IMR-90 (cell line): ENCODE measurements around the gene AP4S1. TPM values are rescaled to one million over a fixed set of nuclear protein-coding genes. Genes with fewer than 3 reads are reported as not detected.

Source experiments
- ATAC-seq: fragments of 200-7000 bp; cut with Tn5 transposase; 2 replicates; pipeline ENCODE4 v1.9.1; 2020; ENCODE audit warnings: low read depth, mild to moderate bottlenecking, moderate library complexity
- BruUV-seq: library from RNA; stranded (reverse); fragments of 400-500 nt; replicated peaks from 2 replicates; lab custom pipeline; 2021; lab: Mats Ljungman, UMichigan
- CTCF ChIA-PET: fragments of 300-600 bp; formaldehyde crosslinking; extraction: SDS; loops from one replicate; lab custom pipeline; 2021; ENCODE audit warnings: antibody characterized with exemption; lab: Yijun Ruan, JAX
- POLR2A ChIA-PET: fragments of 300-600 bp; sonication (Branson Sonifier 250); formaldehyde crosslinking; loops from one replicate; lab custom pipeline; 2022; ENCODE audit warnings: antibody characterized with exemption; ENCODE audit not compliant: unreplicated experiment; lab: Charles Lee
- DNase-seq: peaks from one replicate; pipeline ENCODE4 v3.0.0; 2013
- H2AFZ ChIP-seq: replicated peaks from 2 replicates; pipeline ENCODE3; 2013; ENCODE audit warnings: low read length, mild to moderate bottlenecking; ENCODE audit not compliant: poor library complexity
- H2AK5ac ChIP-seq: 2 replicates; pipeline ENCODE4 v1.6.1; 2013; ENCODE audit warnings: low read depth, low read length, inconsistent platforms
- H2AK9ac ChIP-seq: replicated peaks from 2 replicates; pipeline ENCODE3; 2013; ENCODE audit warnings: mild to moderate bottlenecking, low read depth, low read length, moderate library complexity; ENCODE audit not compliant: poor library complexity
- H2BK120ac ChIP-seq: 2 replicates; pipeline ENCODE4 v1.6.1; 2013; ENCODE audit warnings: low read depth, low read length, inconsistent platforms
- H2BK15ac ChIP-seq: 3 replicates; pipeline ENCODE4 v1.6.1; 2013; ENCODE audit warnings: low read depth, low read length, inconsistent platforms
- H2BK20ac ChIP-seq: 2 replicates; pipeline ENCODE4 v1.6.1; 2013; ENCODE audit warnings: low read depth, mild to moderate bottlenecking, inconsistent platforms, low read length, moderate library complexity
- H2BK5ac ChIP-seq: 2 replicates; pipeline ENCODE4 v1.6.1; 2013; ENCODE audit warnings: mild to moderate bottlenecking, low read depth, low read length, inconsistent platforms; ENCODE audit not compliant: poor library complexity, severe bottlenecking
- H3K14ac ChIP-seq: replicated peaks from 2 replicates; pipeline ENCODE4 v1.6.1; 2013; ENCODE audit warnings: low read depth, low read length, inconsistent platforms
- H3K18ac ChIP-seq: 2 replicates; pipeline ENCODE4 v1.6.1; 2013; ENCODE audit warnings: low read depth, low read length, control low read depth
- H3K23ac ChIP-seq: 2 replicates; pipeline ENCODE4 v1.6.1; 2013; ENCODE audit warnings: low read depth, low read length, inconsistent platforms
- H3K27ac ChIP-seq: 2 replicates; pipeline ENCODE4 v1.5.1; 2013; ENCODE audit warnings: mild to moderate bottlenecking, control low read depth, low read length; ENCODE audit not compliant: insufficient read depth
- H3K27me3 ChIP-seq: 2 replicates; pipeline ENCODE4 v1.6.1; 2013; ENCODE audit warnings: low read length; ENCODE audit not compliant: control insufficient read depth, insufficient read depth
- H3K36me3 ChIP-seq: 2 replicates; pipeline ENCODE4 v1.6.1; 2013; ENCODE audit warnings: low read length, mixed read lengths; ENCODE audit not compliant: control insufficient read depth, insufficient read depth
- H3K4ac ChIP-seq: 2 replicates; pipeline ENCODE4 v1.6.1; 2013; ENCODE audit warnings: low read depth, low read length, inconsistent platforms
- H3K4me1 ChIP-seq: 2 replicates; pipeline ENCODE4 v1.6.1; 2013; ENCODE audit warnings: low read length, mixed read lengths; ENCODE audit not compliant: control insufficient read depth, insufficient read depth
- H3K4me2 ChIP-seq: 2 replicates; pipeline ENCODE4 v1.6.1; 2013; ENCODE audit warnings: low read depth, mild to moderate bottlenecking, control low read depth, low read length, moderate library complexity
- H3K4me3 ChIP-seq: 2 replicates; pipeline ENCODE4 v1.5.1; 2013; ENCODE audit warnings: low read depth, mild to moderate bottlenecking, control low read depth, low read length, moderate library complexity; ENCODE audit not compliant: insufficient read depth
- H3K56ac ChIP-seq: 2 replicates; pipeline ENCODE4 v1.6.1; 2013; ENCODE audit warnings: low read length, inconsistent platforms; ENCODE audit not compliant: insufficient read depth; ENCODE audit errors: extremely low read depth
- H3K79me1 ChIP-seq, 2 experiments: 2 replicates each; pipeline ENCODE4 v1.6.1; 2013; ENCODE audit warnings: low read length in 2 of 2, inconsistent platforms in 1 of 2, low read depth in 1 of 2
- H3K9ac ChIP-seq: 2 replicates; pipeline ENCODE4 v1.6.1; 2013; ENCODE audit warnings: low read depth, low read length, control low read depth
- H3K9me1 ChIP-seq: 2 replicates; pipeline ENCODE4 v1.6.1; 2013; ENCODE audit warnings: low read length, inconsistent platforms; ENCODE audit not compliant: insufficient read depth
- H3K9me3 ChIP-seq: 2 replicates; pipeline ENCODE4 v1.6.1; 2013; ENCODE audit warnings: low read length; ENCODE audit not compliant: control insufficient read depth, insufficient read depth
- H4K20me1 ChIP-seq: 2 replicates; pipeline ENCODE4 v1.6.1; 2013; ENCODE audit warnings: low read length, inconsistent platforms; ENCODE audit not compliant: insufficient read depth
- H4K5ac ChIP-seq: 2 replicates; pipeline ENCODE4 v1.6.1; 2013; ENCODE audit warnings: mild to moderate bottlenecking, low read depth, low read length, control low read depth
- H4K8ac ChIP-seq, 2 experiments: 2 replicates each; pipeline ENCODE4 v1.6.1; 2013; ENCODE audit warnings: low read depth in 2 of 2, low read length in 2 of 2, control low read depth in 1 of 2, inconsistent platforms in 1 of 2
- H4K91ac ChIP-seq: 2 replicates; pipeline ENCODE4 v1.6.1; 2013; ENCODE audit warnings: low read depth, low read length, inconsistent platforms; ENCODE audit not compliant: insufficient read depth
- BHLHE40 ChIP-seq: fragments of 150-350 bp; IDR thresholded peaks from 2 replicates; pipeline ENCODE4 v1.6.1; 2016; ENCODE audit warnings: mild to moderate bottlenecking, low read depth, low read length
- CEBPB ChIP-seq: IDR thresholded peaks from 2 replicates; pipeline ENCODE4 v1.6.1; 2012; ENCODE audit warnings: low read depth, low read length, improper control_type of control experiment
- CHD1 ChIP-seq: IDR thresholded peaks from 2 replicates; pipeline ENCODE4 v1.6.1; 2012; ENCODE audit warnings: low read depth, low read length, improper control_type of control experiment
- FOS ChIP-seq: fragments of 150-350 bp; IDR thresholded peaks from 2 replicates; pipeline ENCODE4 v1.6.1; 2016; ENCODE audit warnings: low read depth, low read length
- MAFK ChIP-seq: IDR thresholded peaks from 2 replicates; pipeline ENCODE4 v1.6.1; 2012; ENCODE audit warnings: low read depth, low read length, improper control_type of control experiment
- RCOR1 ChIP-seq: IDR thresholded peaks from 2 replicates; pipeline ENCODE4 v1.6.1; 2012; ENCODE audit warnings: mild to moderate bottlenecking, low read length, improper control_type of control experiment; ENCODE audit not compliant: insufficient replicate concordance
- WGBS, 2 experiments: methylation state at CpG; one replicate each; pipeline versions ENCODE4 v1.1.5 to v1.1.7; 2013; ENCODE audit warnings: missing lambda C conversion rate in 2 of 2; ENCODE audit not compliant: insufficient read length in 1 of 2; ENCODE audit errors: extremely low coverage in 2 of 2; 5-methylcytosine and 5-hydroxymethylcytosine counted together
- dilution Hi-C: fragments of 300-500 bp; cut with HindIII; formaldehyde crosslinking; loops from one replicate; pipeline ENCODE4 v1.14.3; 2018; ENCODE audit warnings: low sequenced_read_pairs; ENCODE audit not compliant: unreplicated experiment
- in situ Hi-C: fragments of 300-500 bp; cut with MboI; formaldehyde crosslinking; loops from 3 replicates; pipeline ENCODE4 v1.14.3; 2019; ENCODE audit warnings: low sequenced_read_pairs, inconsistent platforms, mixed read lengths
- intact Hi-C: fragments of 100-400 bp; cut with micrococcal nuclease; formaldehyde crosslinking; loops from 2 replicates; pipeline ENCODE4 v1.10.0; 2022
- polyA plus RNA-seq, 3 experiments: library from polyadenylated mRNA; depleted of rRNA; stranded (reverse); fragments of >200 nt; gene quantifications; 2 replicates each; pipeline ENCODE4 v1.2.3, GENCODE V29; 2012; ENCODE audit warnings: low replicate concordance in 1 of 3
- total RNA-seq: library from RNA; depleted of rRNA; stranded (reverse); fragments of >200 nt; gene quantifications from 2 replicates; pipeline ENCODE4 v1.2.3, GENCODE V29; 2012
- TF ChIP-seq, protein P1 (sequence below): fragments of 150-350 bp; IDR thresholded peaks from 2 replicates; pipeline ENCODE4 v1.6.1; 2017; ENCODE audit warnings: mild to moderate bottlenecking, antibody characterized with exemption, low read length, low read depth

AP4S1 gene
- total and polyA plus RNA-seq, 2 of the 4 experiments (the other 2 are of a cell fraction) = 2.7 to 4.5 TPM

DNA sequence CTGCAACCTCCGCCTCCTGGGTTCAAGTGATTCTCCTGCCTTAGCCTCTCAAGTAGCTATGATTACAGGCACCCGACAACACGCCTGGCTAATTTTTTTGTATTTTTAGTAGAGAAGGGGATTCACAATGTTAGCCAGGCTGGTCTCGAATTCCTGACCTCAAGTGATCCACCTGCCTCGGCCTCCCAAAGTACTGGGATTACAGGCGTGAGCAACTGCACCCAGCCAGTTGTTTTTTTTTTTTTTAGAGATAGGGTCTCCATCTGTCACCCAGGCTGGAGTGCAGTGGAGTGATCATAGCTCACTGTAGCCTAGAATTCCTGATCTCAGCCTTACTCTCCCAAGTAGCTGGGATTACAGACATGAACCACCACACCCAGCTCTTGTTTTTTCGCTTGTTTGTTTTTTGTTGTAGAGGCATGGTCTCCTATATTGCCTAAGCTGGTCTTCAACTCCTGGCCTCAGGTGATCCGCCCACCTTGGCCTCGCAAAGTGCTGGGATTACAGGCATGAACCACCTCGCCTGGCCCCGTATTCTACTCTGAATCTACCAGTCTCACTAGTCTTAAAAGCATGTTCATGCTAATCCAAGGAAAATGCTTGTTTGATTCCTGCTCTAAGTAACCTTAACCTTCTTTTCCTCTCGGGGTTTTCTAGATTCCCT is 32.4 kb downstream of the AP4S1 start:
- H3K36me3 ChIP-seq = no peaks in the 10 kb centered on the region
- no TSS peak for BruUV-seq
- POLR2A ChIA-PET = no interaction called here
- no peak for ATAC-seq
- H2BK20ac ChIP-seq = no peak overlapping the region; the same call in 1 of the 2 replicates
- no peak overlapping the region for H3K23ac ChIP-seq
- H3K9ac ChIP-seq = no peak overlapping the region
- in situ Hi-C loops (no loop called here), dilution Hi-C loops (no loop called here), intact Hi-C loops (loop anchor here (2.0 kb wide), 1 partner anchor 31 kb away; the partner anchor contains the start of gene STRN3)
- no peaks in the 10 kb centered on the region for H3K27me3 ChIP-seq
- no peak overlapping the region for H3K4me3 ChIP-seq
- no peak overlapping the region for H3K18ac ChIP-seq
- H2BK15ac ChIP-seq = no peak overlapping the region
- H3K56ac ChIP-seq = no peak overlapping the region
- no peak for DNase-seq
- H4K91ac ChIP-seq = no peak overlapping the region
- H2AFZ ChIP-seq = no peak overlapping the region
- H4K8ac ChIP-seq = no peak overlapping the region
- no peak for TF ChIP-seq FOS
- TF ChIP-seq, protein P1, sequence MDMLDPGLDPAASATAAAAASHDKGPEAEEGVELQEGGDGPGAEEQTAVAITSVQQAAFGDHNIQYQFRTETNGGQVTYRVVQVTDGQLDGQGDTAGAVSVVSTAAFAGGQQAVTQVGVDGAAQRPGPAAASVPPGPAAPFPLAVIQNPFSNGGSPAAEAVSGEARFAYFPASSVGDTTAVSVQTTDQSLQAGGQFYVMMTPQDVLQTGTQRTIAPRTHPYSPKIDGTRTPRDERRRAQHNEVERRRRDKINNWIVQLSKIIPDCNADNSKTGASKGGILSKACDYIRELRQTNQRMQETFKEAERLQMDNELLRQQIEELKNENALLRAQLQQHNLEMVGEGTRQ = no peak
- no peak for TF ChIP-seq MAFK
- TF ChIP-seq CEBPB = no peak
- no peak for TF ChIP-seq RCOR1
- no peak for TF ChIP-seq BHLHE40
- no peak for TF ChIP-seq CHD1
- H2AK5ac ChIP-seq = no peak overlapping the region
- no peaks in the 10 kb centered on the region for H3K9me1 ChIP-seq
- H3K9me3 ChIP-seq = no peaks in the 10 kb centered on the region
- no peak overlapping the region for H2BK120ac ChIP-seq
- no peak overlapping the region for H4K5ac ChIP-seq
- peaks cover 6% of the 10 kb centered on the region for H3K4me1 ChIP-seq
- H3K4me2 ChIP-seq = no peak overlapping the region
- no peak overlapping the region for H2AK9ac ChIP-seq
- H4K20me1 ChIP-seq = no peaks in the 10 kb centered on the region
- CTCF ChIA-PET = no interaction called here
- no peak overlapping the region for H3K27ac ChIP-seq
- H3K79me1 ChIP-seq = peaks cover 4 to 7% of the 10 kb centered on the region in 2 experiments; a peak in 1 of 4 replicates
- no peak overlapping the region for H3K4ac ChIP-seq
- no peak overlapping the region for H2BK5ac ChIP-seq
- H3K14ac ChIP-seq = no peak overlapping the region
- 89% methylated on average over 2 of the region's 12 CpGs; no CpG with 5 or more reads in 1 of the 2 experiments for WGBS, 2 experiments
